Peyer's patch (tissue), 4 donors: ENCODE results near the gene GLTPD2.

Experiments used
- CTCF ChIP-seq, 6 experiments: fragments of 450-650 bp in 4 of 6; fragments of 200-600 bp in 2 of 6; sonication (generic) in 1 of 6; IDR thresholded peaks; one replicate each; pipeline ENCODE4 v1.5.1; 2017 to 2019; ENCODE audit warnings: antibody characterized with exemption in 6 of 6, mild to moderate bottlenecking in 3 of 6, moderate library complexity in 1 of 6
- POLR2A ChIP-seq, 2 donors: fragments of 450-650 bp; IDR thresholded peaks; one replicate each; pipeline ENCODE4 v1.5.1; 2017; ENCODE audit warnings: antibody characterized with exemption in 2 of 2, mild to moderate bottlenecking in 2 of 2, moderate library complexity in 2 of 2

GRCh38 chr17:4766723-4767122 is 22.0 kb upstream of the GLTPD2 start:
- TF ChIP-seq CTCF (IDR thresholded peaks at IDR 0.05) (no peak), POLR2A (IDR thresholded peaks at IDR 0.05) (no peak)
